Kidney epithelial cell (primary cell): ENCODE data around the gene FNDC5. TPM values are rescaled to one million over a fixed set of nuclear protein-coding genes. Genes with fewer than 3 reads are reported as not detected.

Experiments
- DNase-seq: peaks from one replicate; pipeline ENCODE4 v3.0.0-alpha.2; 2010; ENCODE audit warnings: low read depth
- H3K27me3 ChIP-seq: 2 replicates; pipeline ENCODE4 v1.6.0; 2011; ENCODE audit warnings: low read length; ENCODE audit not compliant: control insufficient read depth, insufficient read depth
- H3K36me3 ChIP-seq: 2 replicates; pipeline ENCODE4 v1.5.1; 2011; ENCODE audit warnings: low read length; ENCODE audit not compliant: control insufficient read depth, insufficient read depth
- H3K4me3 ChIP-seq: 2 replicates; pipeline ENCODE4 v1.5.1; 2011; ENCODE audit warnings: low read depth, mild to moderate bottlenecking, control low read depth, low read length
- CTCF ChIP-seq: IDR thresholded peaks from 2 replicates; pipeline ENCODE4 v1.5.1; 2011; ENCODE audit warnings: mild to moderate bottlenecking, moderate library complexity, low read length, control low read depth, inconsistent platforms; ENCODE audit not compliant: insufficient read depth, poor library complexity, severe bottlenecking
- total RNA-seq: library from RNA; depleted of rRNA; stranded (reverse); fragments of >200 nt; gene quantifications from 2 replicates; pipeline ENCODE4 v1.2.3, GENCODE V29; 2015

Gene FNDC5
- 0.08 TPM in 1 of 2 replicates, not detected in the other for total RNA-seq

GRCh38 chr1:32870615-32871363 is at the start of gene FNDC5:
Gene FNDC5, minus strand, starts transcription at chr1:32870912.
- no peak for DNase-seq
- no peak for TF ChIP-seq CTCF
- H3K4me3 ChIP-seq = peak within 1 kb of the TSS; percentile 32

GRCh38 chr1:32919811-32920733 is 49.4 kb upstream of the FNDC5 start:
- Histone ChIP-seq H3K4me3 (no peak overlapping the region), H3K36me3 (no peaks in the 10 kb centered on the region), H3K27me3 (no peaks in the 10 kb centered on the region)
- TF ChIP-seq CTCF = no peak
- DNase-seq = peak; percentile 72

More at GRCh38 chr1:32870615-32871363, at the start of gene FNDC5:
- H3K36me3 ChIP-seq = no peaks in the 10 kb centered on the region
- H3K27me3 ChIP-seq = peaks cover 26% of the 10 kb centered on the region

GRCh38 chr1:32918179-32918578 is 47.5 kb upstream of the FNDC5 start:
- H3K27me3 ChIP-seq = no peaks in the 10 kb centered on the region
- no peaks in the 10 kb centered on the region for H3K36me3 ChIP-seq
- TF ChIP-seq CTCF = no peak
- no peak for DNase-seq
- H3K4me3 ChIP-seq = no peak overlapping the region

- TF ChIP-seq CTCF = no peak
- H3K36me3 ChIP-seq = no peaks in the 10 kb centered on the region
- H3K4me3 ChIP-seq = no peak overlapping the region
- no peak for DNase-seq
- H3K27me3 ChIP-seq = no peaks in the 10 kb centered on the region
Measured at GRCh38 chr1:32917521-32917920, 46.8 kb upstream of the FNDC5 start.

GRCh38 chr1:32915766-32916706 is 45.3 kb upstream of the FNDC5 start:
- DNase-seq = no peak
- Histone ChIP-seq H3K4me3 (no peak overlapping the region), H3K27me3 (no peaks in the 10 kb centered on the region), H3K36me3 (no peaks in the 10 kb centered on the region)
- TF ChIP-seq CTCF = no peak
